ENCODE data around the gene IRF5. TPM values are rescaled to one million over a fixed set of nuclear protein-coding genes. Genes with fewer than 3 reads are reported as not detected.
A peak's percentile ranks its signal among the peaks of the same experiment; 100 is the strongest.

Gene IRF5, protein sequence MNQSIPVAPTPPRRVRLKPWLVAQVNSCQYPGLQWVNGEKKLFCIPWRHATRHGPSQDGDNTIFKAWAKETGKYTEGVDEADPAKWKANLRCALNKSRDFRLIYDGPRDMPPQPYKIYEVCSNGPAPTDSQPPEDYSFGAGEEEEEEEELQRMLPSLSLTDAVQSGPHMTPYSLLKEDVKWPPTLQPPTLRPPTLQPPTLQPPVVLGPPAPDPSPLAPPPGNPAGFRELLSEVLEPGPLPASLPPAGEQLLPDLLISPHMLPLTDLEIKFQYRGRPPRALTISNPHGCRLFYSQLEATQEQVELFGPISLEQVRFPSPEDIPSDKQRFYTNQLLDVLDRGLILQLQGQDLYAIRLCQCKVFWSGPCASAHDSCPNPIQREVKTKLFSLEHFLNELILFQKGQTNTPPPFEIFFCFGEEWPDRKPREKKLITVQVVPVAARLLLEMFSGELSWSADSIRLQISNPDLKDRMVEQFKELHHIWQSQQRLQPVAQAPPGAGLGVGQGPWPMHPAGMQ
- total RNA-seq, result 29.4 TPM
- long read RNA-seq, transcript IRF5-202 (9 exons, 1,680 nt), result major isoform, 21 of 76 reads
- long read RNA-seq, transcript IRF5-203 (9 exons, 2,786 nt), result minor isoform, 16 of 76 reads
- long read RNA-seq, partial matches to known transcripts, result 16 of 76 reads
- long read RNA-seq, other reads (novel, unspliced or antisense), result 21 of 76 reads

GRCh38 chr7:128937647-128938543 lies at the start of gene IRF5:
Gene IRF5, plus strand, starts transcription at chr7:128937927. Its CDS starts 4,155 bp downstream, at chr7:128942082.
- TF ChIP-seq, protein P1, sequence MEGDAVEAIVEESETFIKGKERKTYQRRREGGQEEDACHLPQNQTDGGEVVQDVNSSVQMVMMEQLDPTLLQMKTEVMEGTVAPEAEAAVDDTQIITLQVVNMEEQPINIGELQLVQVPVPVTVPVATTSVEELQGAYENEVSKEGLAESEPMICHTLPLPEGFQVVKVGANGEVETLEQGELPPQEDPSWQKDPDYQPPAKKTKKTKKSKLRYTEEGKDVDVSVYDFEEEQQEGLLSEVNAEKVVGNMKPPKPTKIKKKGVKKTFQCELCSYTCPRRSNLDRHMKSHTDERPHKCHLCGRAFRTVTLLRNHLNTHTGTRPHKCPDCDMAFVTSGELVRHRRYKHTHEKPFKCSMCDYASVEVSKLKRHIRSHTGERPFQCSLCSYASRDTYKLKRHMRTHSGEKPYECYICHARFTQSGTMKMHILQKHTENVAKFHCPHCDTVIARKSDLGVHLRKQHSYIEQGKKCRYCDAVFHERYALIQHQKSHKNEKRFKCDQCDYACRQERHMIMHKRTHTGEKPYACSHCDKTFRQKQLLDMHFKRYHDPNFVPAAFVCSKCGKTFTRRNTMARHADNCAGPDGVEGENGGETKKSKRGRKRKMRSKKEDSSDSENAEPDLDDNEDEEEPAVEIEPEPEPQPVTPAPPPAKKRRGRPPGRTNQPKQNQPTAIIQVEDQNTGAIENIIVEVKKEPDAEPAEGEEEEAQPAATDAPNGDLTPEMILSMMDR (IDR thresholded peaks at IDR 0.05), result no peak
- DNase-seq (peak; percentile 88), ATAC-seq (peak; percentile 71)
- no peaks in the 10 kb centered on the region for H3K36me3 ChIP-seq
- H3K9me3 ChIP-seq, result no peaks in the 10 kb centered on the region
- peak within 1 kb of the TSS; percentile 60 for H3K4me3 ChIP-seq
- intact Hi-C loops (cut with DNase I), result no loop called here
- H3K27ac ChIP-seq, result peak within 1 kb of the TSS; percentile 68
- peaks cover 15% of the 10 kb centered on the region for H3K27me3 ChIP-seq
- peaks cover 2% of the 10 kb centered on the region for H3K4me1 ChIP-seq

- Histone ChIP-seq H3K27me3 (peaks cover 14% of the 10 kb centered on the region), H3K4me3 (no peak overlapping the region), H3K27ac (no peak overlapping the region), H3K9me3 (no peaks in the 10 kb centered on the region), H3K4me1 (no peaks in the 10 kb centered on the region), H3K36me3 (no peaks in the 10 kb centered on the region)
- intact Hi-C loops (cut with DNase I), result no loop called here
- ATAC-seq, result no peak
- TF ChIP-seq, protein P1 (IDR thresholded peaks at IDR 0.05), result no peak
- peak; percentile 17 for DNase-seq
These were observed 49.5 kb upstream of the IRF5 start for GRCh38 chr7:128888039-128888755.

GRCh38 chr7:128888756-128889095 lies 49.0 kb upstream of the IRF5 start:
- Histone ChIP-seq H3K4me1 (no peaks in the 10 kb centered on the region), H3K4me3 (no peak overlapping the region), H3K9me3 (no peaks in the 10 kb centered on the region), H3K36me3 (no peaks in the 10 kb centered on the region), H3K27me3 (peaks cover 14% of the 10 kb centered on the region), H3K27ac (no peak overlapping the region)
- DNase-seq (peak; percentile 32), ATAC-seq (no peak)
- TF ChIP-seq, protein P1 (IDR thresholded peaks at IDR 0.05), result no peak
- intact Hi-C loops (cut with DNase I), result no loop called here

- intact Hi-C loops (cut with DNase I), result no loop called here
- Histone ChIP-seq H3K9me3 (no peaks in the 10 kb centered on the region), H3K36me3 (no peaks in the 10 kb centered on the region), H3K4me1 (no peaks in the 10 kb centered on the region), H3K27me3 (peaks cover 14% of the 10 kb centered on the region), H3K4me3 (no peak overlapping the region), H3K27ac (no peak overlapping the region)
- no peak for ATAC-seq
- TF ChIP-seq, protein P1 (IDR thresholded peaks at IDR 0.05), result no peak
- peak; percentile 20 for DNase-seq
These were observed 48.6 kb upstream of the IRF5 start for GRCh38 chr7:128889121-128889520.

All from upper lobe of right lung (tissue), 1 donor.